Loucy (cell line): ENCODE data around the gene CD207.

Experiments used
- CTCF ChIP-seq: fragments of 200-600 bp; sonication (generic); conservative IDR thresholded peaks from 2 replicates; pipeline ENCODE4 v1.5.1; 2014; ENCODE audit warnings: mild to moderate bottlenecking, antibody characterized with exemption, low read length
- EZH2phosphoT487 ChIP-seq: fragments of 200-600 bp; IDR thresholded peaks from 2 replicates; pipeline ENCODE4 v1.6.1; 2018; ENCODE audit warnings: antibody characterized with exemption, mild to moderate bottlenecking, moderate library complexity, borderline replicate concordance

GRCh38 chr2:70868970-70869369 is 33.4 kb upstream of the CD207 start:
- TF ChIP-seq CTCF (no peak), EZH2phosphoT487 (no peak)
